ENCODE results near the gene CEMP1. TPM values are rescaled to one million over a fixed set of nuclear protein-coding genes. Genes with fewer than 3 reads are reported as not detected.
"Not testable (repeated sequence)": the region's sequence is repeated elsewhere in the genome, so short reads cannot be mapped to it uniquely, and the experiment has no call there.

CEMP1 gene, protein sequence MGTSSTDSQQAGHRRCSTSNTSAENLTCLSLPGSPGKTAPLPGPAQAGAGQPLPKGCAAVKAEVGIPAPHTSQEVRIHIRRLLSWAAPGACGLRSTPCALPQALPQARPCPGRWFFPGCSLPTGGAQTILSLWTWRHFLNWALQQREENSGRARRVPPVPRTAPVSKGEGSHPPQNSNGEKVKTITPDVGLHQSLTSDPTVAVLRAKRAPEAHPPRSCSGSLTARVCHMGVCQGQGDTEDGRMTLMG
- polyA plus RNA-seq (ENCODE audit: insufficient read length in 10 of 10) = 1 to 10 TPM in 6 of 10 donors, under 1 TPM in 2, not detected in 2; 0.15 to 3.3 (median 1.7) TPM
- long read RNA-seq, donor 1, transcript CEMP1-202 (1 exons, 1,374 nt) = major isoform, 8 of 8 reads
- long read RNA-seq, donor 1, partial matches to known transcripts = 0 of 8 reads
- long read RNA-seq, donor 1, other reads (novel, unspliced or antisense) = 0 of 8 reads
- long read RNA-seq, donor 2, transcript CEMP1-202 (1 exons, 1,374 nt) = major isoform, 13 of 13 reads
- long read RNA-seq, donor 2, partial matches to known transcripts = 0 of 13 reads
- long read RNA-seq, donor 2, other reads (novel, unspliced or antisense) = 0 of 13 reads
- long read RNA-seq, donor 3 = 0 reads
- long read RNA-seq, donor 4, transcript CEMP1-202 (1 exons, 1,374 nt) = major isoform, 6 of 6 reads
- long read RNA-seq, donor 4, partial matches to known transcripts = 0 of 6 reads
- long read RNA-seq, donor 4, other reads (novel, unspliced or antisense) = 0 of 6 reads
- long read RNA-seq, donor 5, partial matches to known transcripts = 0 of 3 reads
- long read RNA-seq, donor 5, other reads (novel, unspliced or antisense) = 0 of 3 reads
- long read RNA-seq, donor 6, transcript CEMP1-202 (1 exons, 1,374 nt) = major isoform, 9 of 9 reads
- long read RNA-seq, donor 6, partial matches to known transcripts = 0 of 9 reads
- long read RNA-seq, donor 6, other reads (novel, unspliced or antisense) = 0 of 9 reads
- long read RNA-seq, donor 7, transcript CEMP1-202 (1 exons, 1,374 nt) = major isoform, 7 of 7 reads
- long read RNA-seq, donor 7, partial matches to known transcripts = 0 of 7 reads
- long read RNA-seq, donor 7, other reads (novel, unspliced or antisense) = 0 of 7 reads
- long read RNA-seq, donor 8, transcript CEMP1-202 (1 exons, 1,374 nt) = major isoform, 6 of 6 reads
- long read RNA-seq, donor 8, partial matches to known transcripts = 0 of 6 reads
- long read RNA-seq, donor 8, other reads (novel, unspliced or antisense) = 0 of 6 reads
- long read RNA-seq, donor 9, partial matches to known transcripts = 0 of 1 reads
- long read RNA-seq, donor 9, other reads (novel, unspliced or antisense) = 0 of 1 reads

DNA sequence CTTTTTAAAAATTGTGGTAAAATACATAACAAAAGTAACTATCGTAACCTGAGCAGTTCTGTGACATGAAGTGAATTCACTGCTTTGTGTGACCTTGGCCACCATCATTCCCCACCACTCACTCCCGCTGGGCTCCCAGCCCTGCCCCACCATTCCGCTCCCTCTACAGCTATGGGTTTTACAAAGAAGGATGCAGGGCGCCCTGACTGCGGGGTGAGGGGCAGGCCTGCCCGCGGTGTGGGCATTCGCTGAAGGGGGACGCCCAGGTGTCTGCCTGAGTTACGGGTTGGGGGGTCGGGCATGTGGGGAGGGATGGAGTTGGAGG is at the start of gene CEMP1:
CEMP1 (minus strand) TSS at position 38 of the 325 bp plus-strand sequence. CDS start 335 bp downstream, outside the sequence.
- DNase-seq = no peak

DNA sequence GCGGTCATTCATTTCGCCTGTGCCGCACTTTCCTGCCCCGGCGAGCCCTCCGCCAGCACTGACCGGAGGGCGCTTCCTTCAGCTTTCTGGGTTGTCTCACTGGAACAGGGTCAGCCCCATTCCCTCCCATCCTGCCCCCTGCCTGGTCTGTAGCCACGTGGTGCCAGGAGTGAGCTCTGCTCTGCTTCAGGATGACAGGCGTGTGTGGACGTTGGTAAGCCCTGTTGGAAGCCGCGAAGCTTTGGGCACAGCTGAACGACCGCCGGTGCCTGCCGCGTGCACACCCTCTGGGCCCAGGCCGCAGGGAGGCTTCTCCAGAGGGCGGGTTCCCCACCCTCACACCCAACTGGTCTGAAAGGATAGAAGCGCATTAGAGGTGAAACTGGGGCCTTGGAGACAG is 49.6 kb upstream of the CEMP1 start:
- not testable (repeated sequence) for DNase-seq

DNA sequence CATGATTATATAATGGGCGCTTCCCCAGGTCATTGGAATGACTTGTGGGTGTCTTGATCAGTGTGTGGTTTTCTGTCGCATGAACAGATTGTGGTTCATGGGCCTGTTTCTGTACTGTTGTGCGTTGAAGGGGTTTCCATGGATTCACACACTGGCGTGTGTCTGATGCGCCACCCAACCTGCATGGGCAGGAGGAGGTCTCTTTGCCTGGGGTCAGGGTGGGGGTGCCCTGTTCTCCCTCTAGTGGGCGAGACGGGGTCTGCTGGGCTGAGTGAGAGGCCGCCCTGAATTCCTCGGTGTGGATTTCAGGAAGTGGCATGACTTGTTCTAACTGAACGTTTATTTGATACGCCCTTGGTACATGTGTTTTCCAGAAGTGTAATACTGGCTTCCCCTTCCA is 48.9 kb upstream of the CEMP1 start:
- DNase-seq = not testable (repeated sequence)

DNA sequence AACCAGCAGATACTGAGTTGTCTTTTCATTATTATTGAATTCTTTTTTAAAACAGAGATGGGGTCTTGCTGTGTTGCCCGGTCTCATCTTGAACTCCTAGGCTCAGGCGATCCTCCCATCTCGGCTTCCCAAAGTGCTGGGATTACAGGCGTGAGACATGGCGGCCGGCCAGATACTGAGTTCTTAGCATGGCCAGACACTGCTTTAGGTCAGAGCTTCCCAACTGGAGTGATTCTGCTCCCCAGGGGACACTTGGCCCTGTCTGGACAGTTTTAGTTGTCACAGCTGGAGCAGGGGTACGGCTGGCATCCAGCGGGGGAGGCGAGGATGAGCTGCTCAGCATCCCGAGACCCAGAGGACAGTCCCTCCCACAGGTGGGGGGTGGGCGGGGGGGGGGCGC is 47.7 kb upstream of the CEMP1 start:
- not testable (repeated sequence) for DNase-seq

DNA sequence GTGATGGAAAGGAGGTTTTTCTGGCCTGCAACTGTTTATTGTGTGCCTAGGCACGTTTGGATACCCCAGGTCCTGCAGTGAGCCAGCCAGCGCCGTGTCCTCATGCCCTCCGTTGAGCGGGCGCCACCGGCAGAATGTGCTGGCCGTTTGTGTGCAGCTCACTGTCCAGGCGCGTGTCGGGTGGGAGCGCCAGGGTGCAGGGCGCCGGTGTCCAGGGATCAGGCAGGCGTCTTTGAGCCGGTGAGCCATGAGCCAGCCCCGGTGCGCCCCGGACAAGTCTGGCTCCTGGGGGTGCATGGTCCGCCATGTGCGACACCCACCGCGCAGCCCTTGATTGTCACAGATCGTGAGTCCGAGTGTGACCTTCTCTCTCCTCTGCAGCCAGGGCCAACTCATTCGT is 45.8 kb upstream of the CEMP1 start:
- not testable (repeated sequence) for DNase-seq

DNA sequence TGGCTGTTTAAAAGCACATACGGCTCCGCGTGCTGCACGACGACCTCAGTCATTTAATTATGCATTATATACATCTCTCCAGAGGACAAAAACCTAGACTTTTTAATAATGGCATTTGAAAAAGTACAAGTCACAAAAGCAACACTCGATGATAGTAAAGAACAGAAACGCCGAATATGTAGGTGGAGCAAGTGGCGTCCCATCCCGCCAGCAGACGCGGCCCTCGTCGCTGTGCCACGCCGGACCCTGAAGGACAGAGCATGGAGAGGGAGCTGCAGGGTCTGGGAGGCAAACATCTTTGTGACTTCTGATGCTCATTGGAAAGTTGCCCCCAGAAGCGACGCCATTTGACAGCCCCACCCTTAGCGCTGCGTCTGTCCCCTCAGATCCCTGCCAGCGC is 44.6 kb upstream of the CEMP1 start:
- DNase-seq = not testable (repeated sequence)

DNA sequence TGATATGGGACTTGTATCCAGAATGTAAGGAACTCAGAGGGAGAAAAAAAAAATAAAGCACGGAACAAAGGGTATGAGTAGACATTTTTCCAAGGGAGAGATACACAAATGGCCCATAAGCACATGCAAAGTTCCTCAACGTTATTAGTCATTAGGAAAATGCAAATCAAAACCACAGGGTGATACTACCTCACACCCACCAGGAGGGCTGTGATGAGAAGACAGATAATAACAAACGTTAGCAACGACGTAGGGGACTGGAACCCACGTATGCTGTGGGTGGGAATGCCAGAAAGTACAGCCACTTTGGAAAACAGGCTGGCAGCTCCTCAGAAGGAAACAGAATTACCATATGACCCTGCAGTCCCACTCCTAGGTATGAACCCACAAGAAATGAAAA is 41.5 kb upstream of the CEMP1 start:
- not testable (repeated sequence) for DNase-seq

DNA sequence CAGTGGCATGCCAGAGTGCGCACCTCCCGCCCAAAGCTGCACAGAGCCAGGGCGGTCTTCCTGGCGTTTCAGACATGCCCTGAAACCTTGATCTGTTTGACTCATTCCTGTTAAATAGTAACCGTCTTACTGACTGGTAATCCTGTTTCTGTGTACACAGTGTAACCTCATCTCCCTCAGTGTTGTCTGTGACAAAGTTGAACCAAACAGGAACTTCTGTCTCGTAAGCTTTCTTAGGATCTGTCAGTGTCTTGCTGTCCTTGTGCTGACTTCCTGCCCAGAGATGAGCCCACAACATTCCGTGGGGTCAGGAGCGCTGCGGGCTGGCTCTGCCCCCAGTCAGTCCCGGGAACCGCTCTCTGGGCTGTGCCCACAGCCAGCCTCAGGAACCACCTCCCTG is 37.4 kb upstream of the CEMP1 start:
- not testable (repeated sequence) for DNase-seq

GRCh38 chr16:2567506-2567905 is 36.3 kb upstream of the CEMP1 start:
- DNase-seq = not testable (repeated sequence)

DNA sequence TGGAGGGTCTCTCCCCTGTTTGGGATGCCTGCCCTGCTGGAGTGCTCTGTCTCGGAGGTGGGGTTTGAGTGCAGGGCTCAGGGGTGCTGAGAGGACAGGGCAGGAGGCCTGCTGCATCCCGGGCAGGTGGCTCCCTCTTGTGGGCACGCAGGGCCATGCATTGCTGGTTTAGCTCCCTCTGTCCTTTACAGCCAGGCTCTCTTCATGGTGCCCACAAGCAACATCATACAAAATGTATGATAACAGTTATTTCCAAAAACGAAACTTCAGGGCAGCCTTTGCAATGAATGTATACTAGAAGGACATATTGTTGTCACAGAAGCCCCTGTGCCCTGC is 29.6 kb upstream of the CEMP1 start:
- not testable (repeated sequence) for DNase-seq

DNA sequence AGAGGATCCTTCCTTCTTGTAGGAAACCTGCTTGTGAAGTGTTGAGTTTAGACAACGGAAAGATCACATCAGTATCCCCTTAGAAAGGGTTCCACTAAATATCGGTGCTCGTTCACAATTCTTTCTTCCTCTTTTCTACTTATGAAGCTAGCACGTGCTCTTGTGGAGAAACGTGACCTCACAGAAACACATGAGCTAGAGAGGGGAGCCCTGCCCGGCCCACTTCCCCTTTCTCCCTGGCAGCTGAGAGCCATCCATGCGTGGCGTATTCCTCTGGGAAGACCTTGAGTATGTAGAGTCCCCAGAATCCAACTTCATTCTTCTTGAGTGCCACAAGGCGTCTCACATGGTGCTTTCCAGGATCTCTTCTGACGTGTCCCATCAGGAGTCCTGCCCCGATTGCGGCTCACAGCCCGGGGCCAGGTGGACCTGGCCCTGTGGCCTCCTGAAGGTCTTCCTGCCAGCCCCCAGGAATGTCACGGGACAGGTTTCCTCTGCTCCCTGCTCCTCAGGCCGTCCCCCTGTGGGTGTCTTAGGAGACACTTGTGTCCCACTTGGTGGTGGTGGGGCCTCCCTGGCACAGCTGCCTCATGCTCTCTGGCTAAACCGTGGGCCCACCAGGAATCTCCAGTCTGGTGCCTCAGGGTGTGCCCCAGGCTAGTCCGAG is 29.1 kb upstream of the CEMP1 start:
- not testable (repeated sequence) for DNase-seq

- DNase-seq = not testable (repeated sequence)
Measured at GRCh38 chr16:2557150-2557549, 25.9 kb upstream of the CEMP1 start.

DNA sequence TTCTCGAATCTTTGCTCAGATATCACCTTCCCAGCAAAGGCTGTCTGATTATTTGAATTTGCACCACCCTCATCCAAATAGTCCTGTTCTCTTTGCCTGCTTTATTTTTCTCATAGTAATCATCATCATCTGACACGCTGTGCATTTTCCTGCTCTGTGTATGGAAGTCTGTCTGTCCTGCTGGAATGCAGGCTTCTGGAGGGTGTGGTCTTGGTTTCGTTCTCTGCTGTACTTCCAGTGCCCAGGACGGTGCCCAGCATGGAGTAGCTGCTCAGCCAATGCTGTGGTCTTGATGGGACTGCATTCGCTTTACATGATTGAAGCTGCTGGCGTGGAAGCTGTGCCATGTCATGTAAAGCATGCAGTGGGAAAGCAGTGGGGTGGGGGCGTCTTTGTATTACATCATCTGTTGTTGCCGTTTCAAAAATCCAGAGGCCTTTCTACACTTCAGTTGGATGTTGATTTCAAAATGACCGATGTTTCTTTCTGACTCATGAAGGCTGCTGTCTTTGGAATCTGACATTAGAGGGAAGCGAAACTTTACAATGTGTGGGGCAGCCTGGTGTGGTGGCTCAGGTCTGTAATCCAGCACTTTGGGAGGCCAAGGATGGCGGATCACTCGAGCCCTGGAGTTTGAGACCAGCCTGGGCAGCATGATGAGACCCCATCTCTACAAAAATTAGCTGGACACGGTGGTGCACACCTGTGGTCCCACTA is 23.7 kb upstream of the CEMP1 start:
- not testable (repeated sequence) for DNase-seq

- not testable (repeated sequence) for DNase-seq
Measured at GRCh38 chr16:2551420-2551889, 20.2 kb upstream of the CEMP1 start.

- DNase-seq = not testable (repeated sequence)
Measured at GRCh38 chr16:2550283-2550878, 19.2 kb upstream of the CEMP1 start.

- DNase-seq = not testable (repeated sequence)
Measured at GRCh38 chr16:2543771-2544170, 12.6 kb upstream of the CEMP1 start.

GRCh38 chr16:2541409-2541808 is 10.2 kb upstream of the CEMP1 start:
- DNase-seq = not testable (repeated sequence)

- DNase-seq = not testable (repeated sequence)
Measured at GRCh38 chr16:2540912-2541311, 9.7 kb upstream of the CEMP1 start.

DNA sequence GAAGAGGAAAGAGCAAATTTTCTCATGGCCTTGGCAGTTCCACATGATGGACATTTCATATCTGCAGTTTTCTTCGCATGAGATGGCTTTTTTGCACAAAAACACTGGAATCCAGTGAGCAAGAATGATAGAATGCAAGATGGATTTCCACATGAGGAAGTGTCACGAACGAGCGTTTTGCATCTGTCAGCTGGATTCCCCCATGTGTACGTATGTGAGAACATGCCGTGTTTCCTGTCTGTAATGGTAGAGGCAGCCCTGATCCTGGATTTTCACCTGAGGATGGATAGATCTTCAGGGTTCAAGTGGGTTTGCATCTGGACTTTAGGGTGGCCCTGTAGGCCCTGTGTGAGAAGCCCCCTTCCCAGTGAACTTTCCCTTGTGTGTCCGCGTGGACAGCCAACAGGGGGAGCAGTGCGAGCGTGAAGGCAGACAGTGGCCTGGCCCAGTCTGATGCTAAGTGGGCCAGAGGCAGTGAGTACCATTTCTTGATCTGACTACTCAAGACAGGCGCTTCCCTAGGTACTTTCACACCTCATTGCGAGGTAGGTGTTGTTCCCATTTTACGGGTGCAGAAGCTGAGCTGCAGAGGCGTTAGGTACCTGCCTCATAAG is 8.7 kb upstream of the CEMP1 start:
- DNase-seq = not testable (repeated sequence)
